OCI-LY1 (cell line): Measurements from ENCODE around the gene STAM2.

Experiments used
- EZH2 ChIP-seq: fragments of 200-600 bp; sonication (generic), shearing (Covaris generic); IDR thresholded peaks from 2 replicates; pipeline ENCODE4 v1.8.0; 2017; ENCODE audit warnings: borderline replicate concordance, mixed run types, mild to moderate bottlenecking, antibody characterized with exemption, low read length, moderate library complexity, mixed read lengths
- TF ChIP-seq, protein P1 (sequence below): fragments of 200-600 bp; sonication (generic), shearing (Covaris generic); IDR thresholded peaks from 2 replicates; pipeline ENCODE4 v1.5.1; 2017; ENCODE audit warnings: mild to moderate bottlenecking, antibody characterized with exemption, low read length, moderate library complexity, mixed read lengths

DNA sequence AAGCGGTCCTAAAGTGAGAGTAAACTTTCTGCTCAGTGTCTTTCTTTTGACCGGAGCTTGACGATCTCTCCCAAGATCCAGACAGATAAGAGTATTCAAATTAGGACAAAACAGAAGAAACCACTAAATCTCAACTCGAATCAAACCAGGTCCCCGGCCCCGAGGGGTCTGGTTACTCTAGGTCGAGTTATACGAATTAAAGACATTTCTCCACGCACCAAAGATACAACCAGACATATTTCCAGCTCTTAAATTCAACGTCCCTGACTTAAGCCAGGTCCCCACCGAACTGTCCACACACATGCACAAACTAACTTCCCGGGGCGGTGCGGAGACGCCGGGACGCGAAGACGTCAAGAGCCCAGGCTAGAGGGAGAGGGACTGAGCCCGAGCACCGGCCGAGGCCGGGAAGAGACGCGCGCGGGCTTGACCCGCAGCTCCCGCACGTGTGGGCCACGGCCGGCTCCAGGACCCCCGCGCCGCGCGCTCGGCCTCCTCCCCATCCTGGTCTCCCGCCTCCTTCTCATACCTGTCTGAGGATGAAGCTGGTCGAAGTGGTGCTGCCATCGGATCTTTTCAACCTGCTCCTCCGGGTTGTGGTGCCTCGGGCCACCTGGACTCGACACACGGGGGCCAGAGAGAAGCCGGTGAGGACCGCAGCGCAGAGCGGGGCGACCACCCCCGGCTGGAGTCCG is 77.6 kb downstream of the STAM2 start:
- TF ChIP-seq, protein P1, sequence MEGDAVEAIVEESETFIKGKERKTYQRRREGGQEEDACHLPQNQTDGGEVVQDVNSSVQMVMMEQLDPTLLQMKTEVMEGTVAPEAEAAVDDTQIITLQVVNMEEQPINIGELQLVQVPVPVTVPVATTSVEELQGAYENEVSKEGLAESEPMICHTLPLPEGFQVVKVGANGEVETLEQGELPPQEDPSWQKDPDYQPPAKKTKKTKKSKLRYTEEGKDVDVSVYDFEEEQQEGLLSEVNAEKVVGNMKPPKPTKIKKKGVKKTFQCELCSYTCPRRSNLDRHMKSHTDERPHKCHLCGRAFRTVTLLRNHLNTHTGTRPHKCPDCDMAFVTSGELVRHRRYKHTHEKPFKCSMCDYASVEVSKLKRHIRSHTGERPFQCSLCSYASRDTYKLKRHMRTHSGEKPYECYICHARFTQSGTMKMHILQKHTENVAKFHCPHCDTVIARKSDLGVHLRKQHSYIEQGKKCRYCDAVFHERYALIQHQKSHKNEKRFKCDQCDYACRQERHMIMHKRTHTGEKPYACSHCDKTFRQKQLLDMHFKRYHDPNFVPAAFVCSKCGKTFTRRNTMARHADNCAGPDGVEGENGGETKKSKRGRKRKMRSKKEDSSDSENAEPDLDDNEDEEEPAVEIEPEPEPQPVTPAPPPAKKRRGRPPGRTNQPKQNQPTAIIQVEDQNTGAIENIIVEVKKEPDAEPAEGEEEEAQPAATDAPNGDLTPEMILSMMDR: no peak
- TF ChIP-seq EZH2: no peak
